Body of pancreas (tissue), 4 donors: ENCODE results near the gene DCAF8L1. TPM values are rescaled to one million over a fixed set of nuclear protein-coding genes. Genes with fewer than 3 reads are reported as not detected.
A peak's percentile ranks its signal among the peaks of the same experiment; 100 is the strongest.
"Not testable (repeated sequence)": the region's sequence is repeated elsewhere in the genome, so short reads cannot be mapped to it uniquely, and the experiment has no call there.

ENCODE experiments used
- ATAC-seq: fragments of 150-250 bp; one replicate; pipeline ENCODE4 v1.9.1; 2016
- DNase-seq, 4 donors: peaks; one replicate each; pipeline ENCODE4 v3.0.0-alpha.2; 2019
- H3K27ac ChIP-seq, 4 donors: fragments of 200-600 bp; sonication (generic); 1 replicate in 3 of 4; 2 replicates in 1 of 4; pipeline versions ENCODE4 v1.5.1 to v1.6.1; 2016 to 2019; ENCODE audit warnings: mild to moderate bottlenecking in 1 of 4, mixed read lengths in 1 of 4, moderate library complexity in 1 of 4
- H3K27me3 ChIP-seq, 2 donors: fragments of 200-600 bp; sonication (generic); one replicate each; pipeline ENCODE4 v1.6.0; 2016; ENCODE audit warnings: mild to moderate bottlenecking in 1 of 2
- H3K36me3 ChIP-seq, 2 donors: fragments of 200-600 bp; sonication (generic); replicated peaks in 1 of 2; 2 replicates each; pipeline ENCODE4 v1.5.1; 2016; ENCODE audit warnings: low read depth in 2 of 2; ENCODE audit not compliant: insufficient read depth in 1 of 2
- H3K4me1 ChIP-seq: fragments of 200-600 bp; sonication (generic); one replicate; pipeline ENCODE4 v1.6.0; 2016
- H3K4me3 ChIP-seq, 2 donors: fragments of 200-600 bp; sonication (generic); 1 replicate in 1 of 2; 2 replicates in 1 of 2; pipeline ENCODE4 v1.5.1; 2016 to 2019
- H3K9me3 ChIP-seq, 3 donors: fragments of 200-600 bp; sonication (generic); 1 replicate in 2 of 3; 2 replicates in 1 of 3; pipeline ENCODE4 v1.5.1; 2016
- POLR2A ChIP-seq, 3 donors: fragments of 450-650 bp; IDR thresholded peaks; one replicate each; pipeline ENCODE4 v1.6.1; 2016; ENCODE audit warnings: antibody characterized with exemption in 3 of 3, mild to moderate bottlenecking in 2 of 3
- WGBS, 2 donors: methylation state at CpG; one replicate each; pipeline ENCODE4 v1.1.5; 2017; 5-methylcytosine and 5-hydroxymethylcytosine counted together
- intact Hi-C: fragments of 100-400 bp; cut with DNase I; formaldehyde crosslinking; loops from one replicate; pipeline ENCODE4 v1.15.1; 2023
- total RNA-seq, 2 donors: library from RNA; depleted of rRNA; stranded (reverse); fragments of >200 nt; gene quantifications; one replicate each; pipeline ENCODE4 v1.1.0, GENCODE V29; 2016
- TF ChIP-seq, protein P1 (sequence below), 7 experiments: fragments of 450-650 bp in 4 of 7; fragments of 200-600 bp in 3 of 7; sonication (generic) in 3 of 7; IDR thresholded peaks; one replicate each; pipeline ENCODE4 v1.5.1; 2016 to 2019; ENCODE audit warnings: antibody characterized with exemption in 7 of 7

Gene DCAF8L1
- total RNA-seq, 2 donors from 2014 or later: not detected

DNA sequence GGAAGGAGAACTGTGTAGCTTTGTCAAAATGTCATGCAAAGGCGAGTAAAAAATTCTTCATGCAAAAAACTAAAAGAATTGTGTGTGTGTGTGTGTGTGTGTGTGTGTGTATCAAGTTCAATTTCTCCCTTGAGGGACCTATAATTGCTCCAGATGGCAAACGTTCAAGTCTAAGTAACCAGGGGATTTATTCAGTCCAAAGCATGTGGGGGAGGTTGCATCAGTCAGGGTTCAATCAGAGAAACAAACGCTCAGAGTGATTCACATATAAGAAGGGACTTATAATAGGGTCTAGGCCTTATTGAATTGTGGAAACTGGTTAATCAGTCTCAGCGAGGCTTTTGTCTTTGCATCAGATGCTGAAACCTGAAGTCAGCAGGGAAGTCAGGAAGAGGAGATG lies 5.0 kb downstream of the DCAF8L1 start:
- intact Hi-C loops: no loop called here
- DNase-seq (no peak), ATAC-seq (no peak)
- no peak for TF ChIP-seq POLR2A (IDR thresholded peaks at IDR 0.05)
- TF ChIP-seq, protein P1, sequence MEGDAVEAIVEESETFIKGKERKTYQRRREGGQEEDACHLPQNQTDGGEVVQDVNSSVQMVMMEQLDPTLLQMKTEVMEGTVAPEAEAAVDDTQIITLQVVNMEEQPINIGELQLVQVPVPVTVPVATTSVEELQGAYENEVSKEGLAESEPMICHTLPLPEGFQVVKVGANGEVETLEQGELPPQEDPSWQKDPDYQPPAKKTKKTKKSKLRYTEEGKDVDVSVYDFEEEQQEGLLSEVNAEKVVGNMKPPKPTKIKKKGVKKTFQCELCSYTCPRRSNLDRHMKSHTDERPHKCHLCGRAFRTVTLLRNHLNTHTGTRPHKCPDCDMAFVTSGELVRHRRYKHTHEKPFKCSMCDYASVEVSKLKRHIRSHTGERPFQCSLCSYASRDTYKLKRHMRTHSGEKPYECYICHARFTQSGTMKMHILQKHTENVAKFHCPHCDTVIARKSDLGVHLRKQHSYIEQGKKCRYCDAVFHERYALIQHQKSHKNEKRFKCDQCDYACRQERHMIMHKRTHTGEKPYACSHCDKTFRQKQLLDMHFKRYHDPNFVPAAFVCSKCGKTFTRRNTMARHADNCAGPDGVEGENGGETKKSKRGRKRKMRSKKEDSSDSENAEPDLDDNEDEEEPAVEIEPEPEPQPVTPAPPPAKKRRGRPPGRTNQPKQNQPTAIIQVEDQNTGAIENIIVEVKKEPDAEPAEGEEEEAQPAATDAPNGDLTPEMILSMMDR (IDR thresholded peaks at IDR 0.05): no peak
- no peaks in the 10 kb centered on the region for H3K36me3 ChIP-seq
- no peaks in the 10 kb centered on the region for H3K4me1 ChIP-seq
- H3K27me3 ChIP-seq: no peaks in the 10 kb centered on the region
- no peaks in the 10 kb centered on the region for H3K9me3 ChIP-seq
- WGBS, 2 donors: 50 to 60% methylated on average over 4 of the region's 4 CpGs
- no peak overlapping the region for H3K4me3 ChIP-seq
- no peak overlapping the region for H3K27ac ChIP-seq

GRCh38 chrX:27968878-27969277 lies 12.4 kb downstream of the DCAF8L1 start:
- no peak for ATAC-seq
- intact Hi-C loops: no loop called here
- WGBS, 2 donors: 22 to 46% methylated on average over 2 of the region's 2 CpGs
- no peak overlapping the region for H3K27ac ChIP-seq
- no peaks in the 10 kb centered on the region for H3K4me1 ChIP-seq
- DNase-seq: no peak
- H3K27me3 ChIP-seq: no peaks in the 10 kb centered on the region
- no peaks in the 10 kb centered on the region for H3K36me3 ChIP-seq
- TF ChIP-seq, protein P1 (IDR thresholded peaks at IDR 0.05): no peak
- no peak for TF ChIP-seq POLR2A (IDR thresholded peaks at IDR 0.05)
- no peaks in the 10 kb centered on the region for H3K9me3 ChIP-seq
- no peak overlapping the region for H3K4me3 ChIP-seq

DNA sequence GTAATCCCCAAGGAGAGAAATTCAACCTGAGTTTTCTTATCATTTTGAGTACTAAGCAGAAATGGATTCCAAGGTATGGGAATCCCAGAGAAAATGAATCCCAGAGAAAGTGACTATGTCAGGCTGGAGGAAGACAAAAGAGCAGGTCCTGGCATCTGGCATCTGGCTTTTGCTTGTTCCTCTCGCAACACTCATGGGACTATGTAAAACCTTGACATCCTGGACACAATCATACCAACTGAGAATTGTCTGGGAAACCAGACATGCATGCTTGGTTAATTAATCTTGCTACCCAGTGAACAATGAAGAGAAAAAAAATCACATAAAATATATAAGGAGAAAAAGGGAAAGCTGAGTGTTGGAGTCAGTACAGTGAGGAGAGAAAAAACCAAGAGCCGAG lies 12.9 kb downstream of the DCAF8L1 start:
- no peak for ATAC-seq

GRCh38 chrX:27966955-27967354 lies 14.3 kb downstream of the DCAF8L1 start:
- Histone ChIP-seq H3K27me3 (no peaks in the 10 kb centered on the region), H3K36me3 (no peaks in the 10 kb centered on the region), H3K4me1 (no peaks in the 10 kb centered on the region), H3K27ac (no peak overlapping the region), H3K4me3 (no peak overlapping the region), H3K9me3 (no peaks in the 10 kb centered on the region)
- intact Hi-C loops: no loop called here
- DNase-seq: peak in 3 of 4 donors; percentile 10 to 45 (median 35)
- ATAC-seq: peak; percentile 52
- TF ChIP-seq, protein P1 (IDR thresholded peaks at IDR 0.05): no peak
- 26 to 40% methylated on average over 1 of the region's 1 CpG for WGBS, 2 donors

More for the DNA sequence above, 12.9 kb downstream of the DCAF8L1 start:
- 58 to 77% methylated on average over 2 of the region's 2 CpGs for WGBS, 2 donors
- no peaks in the 10 kb centered on the region for H3K4me1 ChIP-seq
- no peaks in the 10 kb centered on the region for H3K36me3 ChIP-seq
- no peaks in the 10 kb centered on the region for H3K27me3 ChIP-seq
- no peak overlapping the region for H3K4me3 ChIP-seq
- intact Hi-C loops: no loop called here
- H3K27ac ChIP-seq: no peak overlapping the region
- no peak for TF ChIP-seq POLR2A (IDR thresholded peaks at IDR 0.05)
- TF ChIP-seq, protein P1 (IDR thresholded peaks at IDR 0.05): no peak
- no peaks in the 10 kb centered on the region for H3K9me3 ChIP-seq
- no peak for DNase-seq

DNA sequence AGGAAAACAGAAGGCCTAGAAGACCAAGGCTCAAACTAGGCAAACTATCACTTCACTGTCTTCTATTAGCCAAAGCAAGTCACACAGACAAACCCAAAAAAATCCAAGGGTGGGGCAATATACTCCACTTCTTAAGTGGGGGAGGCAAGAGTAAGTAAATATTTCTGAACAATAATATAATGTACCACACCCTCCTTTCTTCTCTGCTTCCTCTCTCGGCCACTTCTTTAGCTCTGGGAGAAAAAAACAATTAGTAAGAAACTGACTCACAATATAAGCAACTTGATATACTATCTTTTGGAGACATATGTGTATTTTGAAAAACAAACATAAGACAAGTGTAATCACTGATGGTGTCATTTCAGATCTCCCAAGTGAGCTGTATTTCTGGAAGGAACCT lies 14.8 kb downstream of the DCAF8L1 start:
- H3K27ac ChIP-seq: no peak overlapping the region
- no peaks in the 10 kb centered on the region for H3K9me3 ChIP-seq
- no peaks in the 10 kb centered on the region for H3K27me3 ChIP-seq
- H3K4me1 ChIP-seq: no peaks in the 10 kb centered on the region
- intact Hi-C loops: no loop called here
- no peak for DNase-seq
- ATAC-seq: no peak
- TF ChIP-seq POLR2A (IDR thresholded peaks at IDR 0.05): no peak
- TF ChIP-seq, protein P1 (IDR thresholded peaks at IDR 0.05): no peak
- WGBS, 2 donors: 65 to 78% methylated on average over 1 of the region's 1 CpG
- no peak overlapping the region for H3K4me3 ChIP-seq
- H3K36me3 ChIP-seq: no peaks in the 10 kb centered on the region

DNA sequence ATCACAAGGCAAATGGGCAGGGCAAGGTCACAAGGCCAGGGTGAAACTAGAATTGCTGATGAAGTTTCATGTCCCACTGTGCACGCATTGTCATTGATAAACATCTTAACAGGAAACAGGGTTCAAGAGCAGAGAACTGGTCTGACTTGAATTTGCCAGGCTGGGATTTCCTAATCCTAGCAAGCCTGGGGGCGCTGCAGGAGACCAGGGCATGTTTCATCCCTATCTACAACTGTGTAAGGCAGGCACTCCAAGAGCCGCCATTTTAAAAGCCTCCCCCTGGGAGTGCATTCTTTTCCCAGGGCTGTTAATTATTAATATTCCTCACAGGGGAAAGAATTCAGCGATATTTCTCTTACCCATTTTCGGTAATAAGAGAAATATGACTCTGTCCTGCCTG lies 15.9 kb downstream of the DCAF8L1 start:
- DNase-seq, ATAC-seq, H3K4me3 ChIP-seq, H3K27me3 ChIP-seq, H3K36me3 ChIP-seq, H3K9me3 ChIP-seq, intact Hi-C loops, H3K4me1 ChIP-seq, H3K27ac ChIP-seq: not testable (repeated sequence)
- WGBS, 2 donors: 87 to 89% methylated on average over 5 of the region's 5 CpGs
